Nephron progenitor cell (in vitro differentiated cells): ENCODE data around the gene MLX.

Source experiments
- DNase-seq: peaks from one replicate; pipeline ENCODE4 v3.0.0; 2021
- H3K27ac Mint-ChIP-seq: 2 replicates; pipeline ENCODE4 v1.8.0; 2021; ENCODE audit warnings: mild to moderate bottlenecking, moderate library complexity, mixed read lengths
- H3K27me3 Mint-ChIP-seq: 2 replicates; pipeline ENCODE4 v1.8.0; 2021; ENCODE audit warnings: mild to moderate bottlenecking, low read depth, mixed read lengths; ENCODE audit not compliant: poor library complexity
- H3K36me3 Mint-ChIP-seq: 2 replicates; pipeline ENCODE4 v1.8.0; 2021; ENCODE audit warnings: low read depth, mixed read lengths
- H3K4me1 Mint-ChIP-seq: 2 replicates; pipeline ENCODE4 v1.8.0; 2021; ENCODE audit warnings: mixed read lengths
- H3K4me3 Mint-ChIP-seq: 2 replicates; pipeline ENCODE4 v1.8.0; 2021; ENCODE audit warnings: mild to moderate bottlenecking, moderate library complexity, mixed read lengths
- H3K9me3 Mint-ChIP-seq: 2 replicates; pipeline ENCODE4 v1.8.0; 2021; ENCODE audit warnings: mild to moderate bottlenecking, moderate library complexity, mixed read lengths
- CTCF ChIP-seq: fragments of 200-600 bp; sonication (generic); IDR thresholded peaks from 2 replicates; pipeline ENCODE4 v1.5.0; 2021; ENCODE audit warnings: antibody characterized with exemption

The MLX gene

GRCh38 chr17:42564815-42565522, 1.9 kb upstream of the MLX start:
- Mint-ChIP-seq H3K4me1 (peaks cover 41% of the 10 kb centered on the region), H3K27me3 (no peaks in the 10 kb centered on the region), H3K4me3 (no peak overlapping the region), H3K36me3 (peaks cover 14% of the 10 kb centered on the region), H3K9me3 (no peaks in the 10 kb centered on the region), H3K27ac (no peak overlapping the region)
- TF ChIP-seq CTCF = no peak
- no peak for DNase-seq

DNA sequence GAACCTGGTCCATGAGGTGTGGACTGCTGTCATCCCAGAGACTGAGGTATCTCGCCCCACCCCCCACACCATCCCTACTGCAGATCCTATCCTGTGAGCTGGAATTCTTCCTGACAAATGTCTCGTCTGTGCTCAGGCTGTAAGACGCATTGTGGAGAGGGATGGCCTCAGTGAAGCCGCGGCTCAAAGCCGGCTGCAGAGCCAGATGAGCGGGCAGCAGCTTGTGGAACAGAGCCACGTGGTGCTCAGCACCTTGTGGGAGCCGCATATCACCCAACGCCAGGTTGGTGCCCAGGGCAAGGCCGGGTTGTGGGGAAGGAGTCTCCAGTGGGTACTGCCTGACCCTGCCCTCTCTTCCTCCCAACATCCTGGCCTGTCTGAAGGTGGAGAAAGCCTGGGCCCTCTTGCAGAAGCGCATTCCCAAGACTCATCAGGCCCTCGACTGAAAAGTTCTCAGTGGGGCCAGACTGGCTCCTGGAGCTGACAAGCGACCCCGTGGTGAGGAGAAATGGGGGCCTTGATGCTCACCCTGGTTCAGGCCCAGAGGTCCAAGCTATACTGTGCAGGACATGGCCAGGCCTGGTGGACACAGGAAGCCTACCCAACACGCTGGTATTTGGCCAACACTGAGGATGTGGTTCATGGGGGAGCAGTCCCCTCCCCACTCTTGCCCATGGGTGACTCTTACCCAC, 1.2 kb upstream of the MLX start:
- H3K36me3 Mint-ChIP-seq = peaks cover 19% of the 10 kb centered on the region
- H3K27ac Mint-ChIP-seq = peak overlapping the region; percentile 75
- H3K4me1 Mint-ChIP-seq = peaks cover 35% of the 10 kb centered on the region
- H3K4me3 Mint-ChIP-seq = no peak overlapping the region
- DNase-seq = no peak
- TF ChIP-seq CTCF = no peak
- H3K27me3 Mint-ChIP-seq = no peaks in the 10 kb centered on the region
- no peaks in the 10 kb centered on the region for H3K9me3 Mint-ChIP-seq

GRCh38 chr17:42566215-42566882, 551 bp upstream of the MLX start:
- TF ChIP-seq CTCF = no peak
- Mint-ChIP-seq H3K27me3 (no peaks in the 10 kb centered on the region), H3K36me3 (peaks cover 25% of the 10 kb centered on the region), H3K4me1 (peaks cover 33% of the 10 kb centered on the region), H3K9me3 (no peaks in the 10 kb centered on the region), H3K27ac (peak overlapping the region; percentile 75), H3K4me3 (peak overlapping the region; percentile 95)
- no peak for DNase-seq

GRCh38 chr17:42568341-42569111, 1.6 kb downstream of the MLX start:
- Mint-ChIP-seq H3K9me3 (no peaks in the 10 kb centered on the region), H3K27me3 (no peaks in the 10 kb centered on the region), H3K4me3 (peak overlapping the region; percentile 95), H3K4me1 (peaks cover 17% of the 10 kb centered on the region), H3K27ac (peak overlapping the region; percentile 83), H3K36me3 (peaks cover 45% of the 10 kb centered on the region)
- DNase-seq = no peak
- TF ChIP-seq CTCF = no peak

GRCh38 chr17:42571435-42572225, 4.7 kb downstream of the MLX start:
- H3K4me3 Mint-ChIP-seq = no peak overlapping the region
- TF ChIP-seq CTCF = no peak
- no peaks in the 10 kb centered on the region for H3K27me3 Mint-ChIP-seq
- no peak overlapping the region for H3K27ac Mint-ChIP-seq
- no peaks in the 10 kb centered on the region for H3K9me3 Mint-ChIP-seq
- peaks cover 20% of the 10 kb centered on the region for H3K4me1 Mint-ChIP-seq
- DNase-seq = no peak
- H3K36me3 Mint-ChIP-seq = peaks cover 61% of the 10 kb centered on the region
